Measurements from ENCODE around the gene SLC23A1.

Gene SLC23A1

DNA sequence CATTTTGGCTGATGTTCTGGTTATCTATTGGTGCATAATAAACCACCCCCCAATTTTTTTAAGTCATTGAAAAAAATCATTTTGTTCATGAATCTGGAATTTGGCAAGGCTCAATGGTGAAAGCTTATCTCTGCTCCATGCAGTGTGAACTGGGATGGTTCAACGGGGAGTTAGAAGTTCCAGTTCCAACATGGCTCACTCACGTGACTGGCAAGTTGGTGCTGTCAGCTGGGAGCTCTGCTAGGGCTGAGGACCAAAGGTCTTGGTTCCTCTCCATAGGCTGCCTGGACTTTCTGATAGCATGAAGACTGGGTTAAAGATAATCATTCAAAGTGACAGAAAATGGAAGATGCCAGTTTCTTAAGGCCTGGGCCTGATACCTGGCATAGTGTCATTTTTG is 23.9 kb upstream of the SLC23A1 start:
- no peak for DNase-seq

DNA sequence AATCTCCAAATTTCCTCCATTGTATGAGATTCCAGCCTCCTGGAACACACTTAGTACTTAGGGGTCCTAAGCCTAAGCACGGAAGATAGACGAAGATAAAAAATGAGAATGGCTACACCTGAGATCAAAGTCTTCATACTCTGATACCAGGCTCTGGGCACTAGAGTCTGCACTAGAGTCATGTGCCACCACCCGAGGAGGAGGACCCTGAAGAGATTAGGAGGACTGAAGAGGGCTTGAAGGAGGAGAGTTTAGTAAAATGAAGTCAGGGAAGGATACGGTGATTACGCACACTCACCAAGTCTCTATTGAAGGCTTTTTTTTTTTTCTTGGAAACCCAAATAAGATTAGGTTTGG is 21.4 kb upstream of the SLC23A1 start:
- no peak for DNase-seq

DNA sequence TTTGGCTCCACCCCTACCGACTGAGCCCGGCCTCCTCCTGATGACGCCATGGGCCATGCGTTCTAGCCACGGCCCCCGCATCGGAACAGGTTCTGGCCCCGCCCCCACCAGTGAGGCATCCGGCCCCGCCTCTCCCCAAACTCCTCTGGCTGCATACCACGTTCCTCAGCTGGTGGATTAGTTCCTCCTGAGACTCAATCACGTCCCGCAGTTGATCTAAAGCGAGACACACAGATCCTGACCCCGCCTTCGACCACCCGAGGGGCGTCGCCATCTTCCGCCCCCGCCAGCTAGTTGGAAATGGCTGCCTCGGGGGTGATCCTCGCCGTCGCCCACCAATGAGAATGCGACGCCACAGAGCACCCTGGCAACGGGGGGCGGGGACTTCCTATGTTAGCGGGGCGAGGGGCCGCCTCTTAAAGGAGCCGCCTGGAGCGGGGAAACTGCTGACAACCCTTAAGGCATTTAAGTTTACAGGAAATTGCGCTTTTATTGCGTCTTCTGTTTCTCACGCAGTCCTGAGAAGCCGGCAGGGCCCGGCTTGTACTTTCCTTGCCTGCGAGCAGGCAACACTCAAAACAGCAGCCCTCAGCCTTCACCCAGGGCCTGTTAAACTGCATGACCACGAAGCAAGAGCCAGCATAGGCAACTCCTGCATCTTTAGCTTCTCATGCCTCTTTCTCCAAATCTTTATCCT is 20.8 kb upstream of the SLC23A1 start, which contains the start of gene SPATA24:
Gene SPATA24, minus strand, starts transcription at position 303 of the 697 bp plus-strand sequence. Its CDS starts 29 bp downstream, at position 274.
- peak; percentile 98 to 99 for DNase-seq

- no peak for DNase-seq
These were observed 20.3 kb upstream of the SLC23A1 start for GRCh38 chr5:139403418-139403786.

GRCh38 chr5:139402561-139403158 is 19.6 kb upstream of the SLC23A1 start:
- peak; percentile 11 to 69 for DNase-seq

DNA sequence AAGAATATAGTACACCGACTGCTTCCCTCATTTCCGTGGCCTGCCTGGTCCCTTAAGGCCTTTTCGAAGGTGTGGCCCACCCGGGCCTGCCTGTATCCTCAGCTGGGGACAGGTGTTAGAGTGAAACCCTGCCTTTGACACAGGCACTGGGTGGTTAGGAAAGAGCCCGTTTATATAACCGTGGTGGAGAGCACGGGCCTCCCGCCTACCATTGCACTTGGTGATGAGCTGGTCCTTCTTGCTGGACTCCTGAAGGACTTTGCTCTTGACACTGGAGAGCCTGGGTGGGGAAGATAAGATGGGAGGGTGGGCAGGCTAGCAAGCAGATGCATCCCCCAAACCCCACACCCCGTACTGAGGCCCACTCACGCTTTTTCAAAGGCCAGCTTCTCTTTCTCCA is 18.4 kb upstream of the SLC23A1 start:
- DNase-seq, result no peak

GRCh38 chr5:139399501-139400121 is 16.5 kb upstream of the SLC23A1 start:
- DNase-seq, result no peak

DNA sequence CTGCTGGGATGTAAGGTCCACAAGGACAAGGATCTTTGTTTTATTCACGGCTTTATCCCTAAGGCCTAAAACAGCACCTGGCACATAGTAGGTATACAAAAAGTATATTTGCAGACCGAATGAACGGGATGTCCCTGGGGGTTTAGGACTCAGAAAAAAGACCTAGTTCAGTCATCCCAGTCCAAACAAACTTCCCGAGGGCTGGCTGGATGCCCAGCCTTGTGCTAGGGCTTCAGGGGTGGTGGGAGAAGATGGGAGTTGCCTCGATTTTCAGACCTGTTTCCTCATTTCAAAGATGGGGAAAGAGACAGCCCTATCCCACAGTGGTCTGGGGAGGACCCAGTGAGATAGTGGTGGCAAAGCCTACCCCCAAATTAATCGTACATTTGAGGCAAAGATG is 14.8 kb upstream of the SLC23A1 start:
- DNase-seq, result no peak

DNA sequence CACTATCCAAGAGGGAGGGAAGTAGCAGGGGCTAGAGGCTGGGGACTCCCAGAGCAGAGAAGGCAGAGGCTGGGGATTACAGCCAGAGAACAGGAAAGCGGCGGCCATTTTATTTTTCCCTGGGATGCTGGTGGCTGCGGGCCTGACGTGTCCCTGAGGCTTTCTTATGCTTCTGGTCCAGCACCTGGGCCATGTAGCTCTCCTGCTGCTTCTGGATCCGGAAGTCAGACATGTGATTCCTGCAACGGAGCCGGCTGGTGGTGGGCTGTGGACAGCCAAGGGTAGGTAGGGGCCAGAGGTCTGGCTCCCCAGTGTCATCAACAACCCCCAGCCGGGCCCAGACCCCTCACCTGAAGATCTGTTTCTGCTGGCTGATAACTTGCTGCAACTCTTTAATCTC is 13.6 kb upstream of the SLC23A1 start:
- no peak for DNase-seq

- no peak for DNase-seq
These were observed 12.9 kb upstream of the SLC23A1 start for GRCh38 chr5:139395844-139396640.

DNA sequence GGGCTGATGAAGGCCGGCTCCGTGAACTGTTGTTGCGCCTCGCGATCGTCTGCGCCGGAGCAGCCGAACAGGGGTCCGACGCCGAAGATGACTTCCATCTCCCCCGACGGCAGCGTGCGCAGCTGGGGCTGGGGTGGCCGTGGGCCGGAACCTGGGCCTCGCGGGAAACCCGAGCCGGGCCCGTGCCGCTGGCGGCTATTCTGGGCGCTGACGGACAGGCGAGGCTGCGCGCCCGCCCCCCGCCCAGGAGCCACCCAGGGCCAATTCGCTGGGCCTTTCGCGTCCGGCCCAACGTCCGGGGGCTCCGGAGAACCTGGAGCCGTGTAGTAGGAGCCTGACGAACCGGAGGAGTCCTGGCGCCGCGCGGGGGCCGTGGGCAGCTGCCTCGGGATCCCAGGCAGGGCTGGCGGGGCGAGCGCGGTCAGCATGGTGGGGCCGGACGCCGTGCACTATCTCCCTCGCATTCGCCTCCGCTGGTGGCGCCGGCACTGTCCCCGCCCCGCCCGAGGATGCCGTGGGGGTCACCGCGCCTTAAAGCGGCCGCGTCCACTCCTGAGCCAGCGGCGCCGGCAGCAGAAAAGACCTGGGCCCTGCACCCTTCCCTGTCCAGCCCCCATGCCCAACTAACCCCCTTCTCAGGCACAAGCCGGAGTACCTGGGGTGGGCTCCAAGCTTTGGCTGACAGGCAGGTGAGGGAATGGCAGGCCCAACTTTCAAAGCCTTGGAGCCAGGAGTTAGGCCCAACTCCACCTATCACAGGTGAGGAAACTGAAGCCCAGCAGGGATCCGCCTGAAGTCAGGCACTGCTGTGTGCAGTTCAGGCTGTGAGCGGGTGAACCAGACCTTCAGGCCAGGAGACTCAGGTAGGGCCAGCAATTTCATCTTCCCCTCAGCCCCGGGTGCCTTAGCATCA is 11.8 kb upstream of the SLC23A1 start, which contains the start of gene PROB1:
Gene PROB1, minus strand, starts transcription at position 451 of the 913 bp plus-strand sequence. Its CDS starts 23 bp downstream, at position 428.
- DNase-seq, result no peak

DNA sequence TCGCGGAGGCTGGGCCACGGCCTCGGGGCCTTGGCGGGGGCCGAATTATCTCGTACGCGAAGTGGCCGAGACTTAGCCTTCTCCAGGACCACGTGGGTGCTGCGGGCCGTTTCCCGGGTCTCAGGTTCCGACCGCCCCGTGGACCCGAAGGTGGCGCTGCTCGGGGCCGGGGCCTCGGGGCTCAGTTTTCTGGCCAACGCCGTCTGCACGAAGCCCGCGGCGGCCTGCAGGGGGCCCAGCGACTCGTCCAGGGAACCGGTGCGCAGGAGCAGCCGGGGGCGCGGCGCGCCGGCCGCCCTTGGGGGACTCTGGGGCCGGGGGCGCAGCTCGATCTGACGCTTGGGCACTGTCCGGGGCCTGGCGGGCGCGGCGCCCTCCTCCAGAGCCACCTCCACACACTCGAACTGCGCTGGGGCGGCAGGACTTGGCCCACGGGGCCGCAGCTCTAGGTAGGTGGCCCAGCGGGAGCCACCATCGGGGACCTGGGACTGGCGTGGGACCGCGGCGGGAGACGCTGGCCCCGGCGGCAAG is 11.1 kb upstream of the SLC23A1 start:
- no peak for DNase-seq

GRCh38 chr5:139393497-139394122 is 10.5 kb upstream of the SLC23A1 start:
- DNase-seq, result no peak

- peak; percentile 80 to 86 for DNase-seq
These were observed 9.8 kb upstream of the SLC23A1 start for GRCh38 chr5:139392678-139393496.

DNA sequence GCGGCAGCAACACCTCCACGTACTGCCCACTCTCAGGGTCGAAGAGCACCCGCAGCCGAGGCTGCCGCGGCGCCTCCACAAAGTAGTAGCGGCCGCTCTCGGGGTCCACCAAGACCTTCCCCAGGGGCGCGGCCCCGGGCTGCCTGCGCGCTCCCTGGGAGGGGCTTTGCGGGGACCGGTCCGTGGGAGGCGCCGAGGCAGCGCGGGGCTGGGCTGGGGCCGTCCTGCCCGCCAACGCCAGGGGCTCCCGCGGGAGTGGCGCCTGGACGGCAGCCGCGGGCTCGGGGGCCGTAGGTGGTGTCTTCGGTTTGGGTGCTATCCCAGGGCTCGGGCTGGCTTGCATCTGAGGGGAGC is 9.2 kb upstream of the SLC23A1 start:
- no peak for DNase-seq

DNA sequence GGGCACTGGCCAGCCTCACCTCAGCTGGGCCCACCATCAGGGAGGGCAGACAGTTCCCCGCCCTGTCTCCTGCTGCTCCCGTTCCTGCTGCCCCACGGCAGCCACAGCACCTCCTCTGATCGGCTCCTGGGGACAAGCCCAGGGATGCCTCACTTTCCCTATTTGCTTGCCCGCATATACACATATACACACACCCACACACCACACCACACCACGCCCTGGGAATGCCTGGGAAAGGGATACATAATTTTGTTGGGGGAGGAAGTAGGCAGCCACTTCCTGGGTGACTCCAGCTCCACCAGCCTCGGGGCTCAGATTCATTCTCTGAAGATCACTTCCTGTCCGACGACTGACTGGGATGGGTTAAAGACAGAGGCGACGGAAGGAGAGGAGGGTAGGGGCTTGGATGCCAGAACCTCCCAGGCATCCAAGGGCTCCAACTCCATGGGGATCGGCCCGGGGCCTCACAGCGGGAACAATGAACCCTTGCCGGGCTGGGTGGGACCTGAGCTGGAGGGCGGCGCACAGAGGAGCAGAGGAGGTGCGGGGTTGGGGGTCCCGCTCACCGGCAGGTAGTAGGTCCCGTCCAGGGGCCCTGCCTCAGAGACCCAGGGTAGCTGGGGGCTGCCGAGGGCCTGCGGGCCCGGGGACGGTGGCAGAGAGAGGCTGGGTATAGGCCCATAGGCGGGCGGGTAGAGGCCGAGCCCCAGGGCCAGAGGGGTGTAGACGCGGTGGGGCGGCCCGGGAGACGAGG is 8.7 kb upstream of the SLC23A1 start:
- DNase-seq, result no peak

DNA sequence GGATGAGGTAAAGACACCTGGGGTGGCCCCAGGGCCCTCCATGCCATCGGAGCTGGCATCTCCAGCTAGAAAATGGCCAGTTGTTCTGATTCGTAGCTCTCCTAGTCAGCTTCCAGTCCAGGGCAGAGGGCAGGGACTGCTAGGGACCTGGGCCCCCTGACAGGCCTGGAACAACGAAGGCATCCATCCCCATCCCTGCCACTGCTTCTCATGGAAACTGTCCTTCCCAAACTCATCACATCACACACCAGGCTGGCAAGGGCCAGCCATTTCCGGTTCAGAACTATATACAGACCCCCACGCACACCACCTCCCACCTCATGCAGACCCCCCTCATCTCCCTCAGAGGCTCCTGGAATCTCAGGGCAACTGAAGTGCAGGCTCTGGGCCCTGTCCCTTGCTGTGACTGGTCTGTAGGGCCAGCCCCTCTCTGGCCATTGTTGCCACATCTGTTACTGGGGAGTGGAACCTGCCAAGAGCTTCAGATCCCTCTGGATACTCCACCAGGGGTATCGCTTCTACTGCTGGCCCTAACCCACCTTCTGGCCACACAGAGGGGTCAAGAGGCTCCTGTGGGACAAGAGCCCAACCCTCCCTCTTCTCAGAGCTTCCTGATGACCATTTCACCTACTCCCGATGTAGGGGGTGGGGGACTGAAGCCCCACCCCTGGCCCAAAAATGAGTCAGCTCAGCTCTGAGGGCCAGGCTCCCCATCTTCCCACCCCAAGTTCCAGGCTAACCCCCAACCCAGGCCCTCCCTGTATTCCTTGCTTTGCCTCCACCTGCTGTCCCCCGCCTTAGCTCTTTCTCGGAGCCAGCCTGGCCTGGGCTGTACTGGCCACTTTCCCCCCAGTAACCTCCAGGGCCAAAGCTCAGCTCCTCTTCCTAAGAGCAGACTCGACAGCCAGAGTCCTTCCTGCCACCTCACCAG is 7.8 kb upstream of the SLC23A1 start:
- DNase-seq, result no peak

DNA sequence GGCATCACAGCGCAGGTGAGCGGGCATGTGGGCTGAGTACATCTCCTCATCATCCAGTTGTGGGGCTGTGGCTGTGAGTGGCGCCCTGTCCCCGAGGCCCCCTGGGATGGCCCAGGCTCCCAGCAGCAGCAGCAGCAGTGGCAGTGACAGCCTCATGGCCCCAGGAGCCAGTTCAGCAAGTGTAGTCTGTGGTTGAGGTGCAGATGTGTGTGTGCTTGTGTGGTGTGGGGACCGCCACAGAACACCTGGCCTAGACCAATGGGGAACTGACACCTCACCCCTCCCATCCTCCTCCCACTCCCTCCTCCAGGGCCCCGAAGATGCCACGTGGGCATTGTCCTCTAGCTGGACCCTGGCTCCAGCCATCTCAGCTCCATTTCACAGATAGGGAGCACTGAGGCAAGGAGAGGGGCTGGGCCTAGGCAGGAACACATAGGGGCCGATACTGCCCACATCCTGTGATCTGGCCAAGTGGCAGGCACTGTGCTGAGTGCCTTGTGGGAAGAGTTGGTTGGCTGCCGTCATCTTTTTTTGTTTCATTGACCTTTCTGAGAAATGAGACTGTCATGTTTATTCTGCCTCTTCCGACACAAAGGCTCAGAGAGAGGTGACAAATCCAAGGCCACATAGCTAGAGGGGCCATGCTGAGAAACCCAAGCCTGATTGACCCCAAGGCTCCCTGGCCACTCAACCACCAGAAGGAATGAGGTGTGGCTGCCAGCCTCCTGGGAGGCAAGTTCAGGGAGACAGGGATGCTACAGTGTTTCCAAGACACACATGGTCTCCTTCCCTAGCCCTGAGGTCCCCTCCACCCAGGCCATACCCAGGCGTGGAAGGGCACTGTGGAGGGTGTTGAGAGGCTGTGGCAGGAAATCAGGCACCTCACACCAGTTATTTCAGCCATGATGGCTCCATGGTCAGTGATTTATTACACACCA is 6.9 kb upstream of the SLC23A1 start, which contains the start of gene MZB1:
Gene MZB1, minus strand, starts transcription at position 213 of the 938 bp plus-strand sequence. Its CDS starts 57 bp downstream, at position 156.
- no peak for DNase-seq
